H7 (cell line): ENCODE data around the gene GIT1. TPM values are rescaled to one million over a fixed set of nuclear protein-coding genes. Genes with fewer than 3 reads are reported as not detected.
"Not testable (repeated sequence)": the region's sequence is repeated elsewhere in the genome, so short reads cannot be mapped to it uniquely, and the experiment has no call there.

Source experiments
- DNase-seq: peaks from one replicate; pipeline ENCODE4 v3.0.0; 2012
- H3K27me3 ChIP-seq: 2 replicates; pipeline ENCODE4 v1.6.0; 2011; ENCODE audit warnings: mild to moderate bottlenecking, low read length; ENCODE audit not compliant: control insufficient read depth, insufficient read depth
- H3K36me3 ChIP-seq: replicated peaks from 2 replicates; pipeline ENCODE4 v1.5.1; 2011; ENCODE audit warnings: low read length; ENCODE audit not compliant: control insufficient read depth, insufficient read depth
- H3K4me3 ChIP-seq: 2 replicates; pipeline ENCODE4 v1.5.1; 2011; ENCODE audit warnings: low read depth, mild to moderate bottlenecking, control low read depth, low read length, moderate library complexity; ENCODE audit not compliant: insufficient read depth
- total RNA-seq: library from RNA; depleted of rRNA; stranded (reverse); fragments of >200 nt; shearing (Covaris generic); gene quantifications from 2 replicates; pipeline ENCODE4 v1.2.3, GENCODE V29; 2014

Gene GIT1
- total RNA-seq, 1 experiment from 2014 or later = 46.1 TPM

- no peak for DNase-seq
- H3K36me3 ChIP-seq = no peaks in the 10 kb centered on the region
These were observed 27.6 kb downstream of the GIT1 start for GRCh38 chr17:29561554-29562517.

GRCh38 chr17:29560316-29560715 lies 29.1 kb downstream of the GIT1 start:
- no peak overlapping the region for H3K4me3 ChIP-seq
- H3K36me3 ChIP-seq = no peaks in the 10 kb centered on the region
- H3K27me3 ChIP-seq = peaks cover 3% of the 10 kb centered on the region
- no peak for DNase-seq

More at GRCh38 chr17:29561554-29562517, 27.6 kb downstream of the GIT1 start:
- H3K27me3 ChIP-seq = peaks cover 18% of the 10 kb centered on the region
- H3K4me3 ChIP-seq = no peak overlapping the region

- DNase-seq = no peak
- Histone ChIP-seq H3K36me3 (no peaks in the 10 kb centered on the region), H3K4me3 (no peak overlapping the region), H3K27me3 (peaks cover under 1% of the 10 kb centered on the region)
These were observed 29.8 kb downstream of the GIT1 start for GRCh38 chr17:29559640-29560039.

- not testable (repeated sequence) for H3K36me3 ChIP-seq, DNase-seq, H3K27me3 ChIP-seq, H3K4me3 ChIP-seq
These were observed 31.3 kb downstream of the GIT1 start for GRCh38 chr17:29558139-29558538.

- Histone ChIP-seq H3K4me3 (no peak overlapping the region), H3K36me3 (no peaks in the 10 kb centered on the region), H3K27me3 (no peaks in the 10 kb centered on the region; the same call in 1 of the 2 replicates)
- DNase-seq = no peak
These were observed 31.7 kb downstream of the GIT1 start for GRCh38 chr17:29557739-29558116.

GRCh38 chr17:29557085-29557738 lies 32.2 kb downstream of the GIT1 start:
- Histone ChIP-seq H3K27me3 (no peaks in the 10 kb centered on the region; the same call in 1 of the 2 replicates), H3K4me3 (no peak overlapping the region), H3K36me3 (no peaks in the 10 kb centered on the region)
- no peak for DNase-seq

- no peak for DNase-seq
- Histone ChIP-seq H3K36me3 (no peaks in the 10 kb centered on the region), H3K4me3 (no peak overlapping the region), H3K27me3 (no peaks in the 10 kb centered on the region)
These were observed 33.6 kb downstream of the GIT1 start for GRCh38 chr17:29555840-29556239.

GRCh38 chr17:29549177-29549923 lies 40.1 kb downstream of the GIT1 start:
- Histone ChIP-seq H3K27me3 (no peaks in the 10 kb centered on the region), H3K4me3 (no peak overlapping the region), H3K36me3 (peaks cover 1% of the 10 kb centered on the region)
- no peak for DNase-seq

GRCh38 chr17:29546830-29547229 lies 42.6 kb downstream of the GIT1 start:
- Histone ChIP-seq H3K27me3 (no peaks in the 10 kb centered on the region), H3K36me3 (peaks cover 9% of the 10 kb centered on the region), H3K4me3 (no peak overlapping the region)
- no peak for DNase-seq

GRCh38 chr17:29546085-29546484 lies 43.4 kb downstream of the GIT1 start:
- H3K36me3 ChIP-seq = peaks cover 9% of the 10 kb centered on the region
- DNase-seq = no peak
- H3K4me3 ChIP-seq = no peak overlapping the region

GRCh38 chr17:29544066-29544465 lies 45.4 kb downstream of the GIT1 start:
- no peak for DNase-seq
- no peaks in the 10 kb centered on the region for H3K27me3 ChIP-seq
- no peak overlapping the region for H3K4me3 ChIP-seq
- peaks cover 9% of the 10 kb centered on the region for H3K36me3 ChIP-seq

More at GRCh38 chr17:29546085-29546484, 43.4 kb downstream of the GIT1 start:
- H3K27me3 ChIP-seq = no peaks in the 10 kb centered on the region

- H3K27me3 ChIP-seq = no peaks in the 10 kb centered on the region
- H3K4me3 ChIP-seq = no peak overlapping the region
- DNase-seq = no peak
- H3K36me3 ChIP-seq = peaks cover 15% of the 10 kb centered on the region
These were observed 55.5 kb downstream of the GIT1 start for GRCh38 chr17:29533976-29534375.

GRCh38 chr17:29526322-29526721 lies 63.1 kb downstream of the GIT1 start:
- H3K4me3 ChIP-seq = no peak overlapping the region
- H3K36me3 ChIP-seq = peaks cover 9% of the 10 kb centered on the region
- H3K27me3 ChIP-seq = no peaks in the 10 kb centered on the region
- DNase-seq = no peak

GRCh38 chr17:29524692-29525091 lies 64.8 kb downstream of the GIT1 start:
- Histone ChIP-seq H3K27me3 (no peaks in the 10 kb centered on the region), H3K4me3 (no peak overlapping the region), H3K36me3 (peaks cover 4% of the 10 kb centered on the region)
- no peak for DNase-seq
